Thymus (tissue), 14 donors: ENCODE results near the gene IFNA16. TPM values are rescaled to one million over a fixed set of nuclear protein-coding genes. Genes with fewer than 3 reads are reported as not detected.
"Not testable (repeated sequence)": the region's sequence is repeated elsewhere in the genome, so short reads cannot be mapped to it uniquely, and the experiment has no call there.

Experiments used
- DNase-seq, 9 donors: peaks; one replicate each; pipeline ENCODE4 v3.0.0-alpha.2; 2013; ENCODE audit warnings: low spot score in 9 of 9, low read depth in 6 of 9, missing footprints in 1 of 9
- H3K27ac ChIP-seq, 2 donors: one replicate each; pipeline ENCODE4 v1.5.1; 2013; ENCODE audit warnings: control low read depth in 1 of 2, low read depth in 1 of 2, low read length in 1 of 2, mild to moderate bottlenecking in 1 of 2, moderate library complexity in 1 of 2
- H3K27me3 ChIP-seq, 2 donors: one replicate each; pipeline ENCODE4 v1.5.1; 2013; ENCODE audit warnings: low read length in 1 of 2; ENCODE audit not compliant: control insufficient read depth in 2 of 2, insufficient read depth in 1 of 2
- H3K36me3 ChIP-seq, 2 donors: one replicate each; pipeline ENCODE4 v1.5.1; 2013; ENCODE audit warnings: low read length in 1 of 2, mild to moderate bottlenecking in 1 of 2, moderate library complexity in 1 of 2; ENCODE audit not compliant: control insufficient read depth in 2 of 2, insufficient read depth in 2 of 2
- H3K4me1 ChIP-seq, 2 donors: one replicate each; pipeline ENCODE4 v1.5.1; 2013; ENCODE audit warnings: low read length in 2 of 2; ENCODE audit not compliant: control insufficient read depth in 2 of 2, insufficient read depth in 2 of 2
- H3K4me3 ChIP-seq, 2 donors: one replicate each; pipeline ENCODE4 v1.5.1; 2013; ENCODE audit warnings: low read length in 2 of 2, control low read depth in 1 of 2, mild to moderate bottlenecking in 1 of 2
- H3K9me3 ChIP-seq, 2 donors: one replicate each; pipeline ENCODE4 v1.5.1; 2013; ENCODE audit warnings: low read length in 1 of 2, mild to moderate bottlenecking in 1 of 2; ENCODE audit not compliant: control insufficient read depth in 2 of 2, insufficient read depth in 1 of 2
- WGBS: extraction: QIAGEN DNeasy Blood & Tissue Kit; methylation state at CpG from one replicate; pipeline ENCODE4 v1.1.7; 2013; 5-methylcytosine and 5-hydroxymethylcytosine counted together
- long read RNA-seq, 10 donors: transcript quantifications; one replicate each; lab custom pipeline, GENCODE V29; 2026
- polyA plus RNA-seq: library from polyadenylated mRNA; stranded (reverse); fragments of 200-250 nt; gene quantifications from one replicate; pipeline ENCODE4 v1.2.3, GENCODE V29; 2013
- total RNA-seq: library from RNA; stranded (reverse); fragments of 120-200 nt; gene quantifications from one replicate; pipeline ENCODE4 v1.2.4, GENCODE V29; 2013
- donor health status: healthy.

Gene IFNA16
- total RNA-seq (not detected), polyA plus RNA-seq (not detected)
- long read RNA-seq, donor 1, result 0 reads
- long read RNA-seq, donor 2, result 0 reads
- long read RNA-seq, donor 3, result 0 reads
- long read RNA-seq, donor 4, result 0 reads
- long read RNA-seq, donor 5, result 0 reads
- long read RNA-seq, donor 6, result 0 reads
- long read RNA-seq, donor 7, result 0 reads
- long read RNA-seq, donor 8, result 0 reads
- long read RNA-seq, donor 9, result 0 reads
- long read RNA-seq, donor 10, result 0 reads

- H3K36me3 ChIP-seq, H3K4me3 ChIP-seq, H3K4me1 ChIP-seq, DNase-seq, H3K27ac ChIP-seq, H3K9me3 ChIP-seq, H3K27me3 ChIP-seq: not testable (repeated sequence)
- WGBS, result 87% methylated on average over 1 of the region's 1 CpG
Observed at GRCh38 chr9:21217211-21217610, at the start of gene IFNA16. TSS of gene IFNA16 (minus strand) at chr9:21217311. CDS start at chr9:21217305, 6 bp downstream.

GRCh38 chr9:21265421-21266189 lies 48.5 kb upstream of the IFNA16 start:
- H3K36me3 ChIP-seq, result no peaks in the 10 kb centered on the region
- no peak for DNase-seq
- H3K27ac ChIP-seq, result no peak overlapping the region
- no peaks in the 10 kb centered on the region for H3K9me3 ChIP-seq
- no peak overlapping the region for H3K4me3 ChIP-seq
- 93% methylated on average over 1 of the region's 1 CpG for WGBS
- peaks cover 0 to 3% of the 10 kb centered on the region in 2 donors for H3K4me1 ChIP-seq
- no peaks in the 10 kb centered on the region for H3K27me3 ChIP-seq

GRCh38 chr9:21255538-21256212 lies 38.6 kb upstream of the IFNA16 start:
- 66% methylated on average over 5 of the region's 5 CpGs for WGBS
- Histone ChIP-seq H3K9me3 (no peaks in the 10 kb centered on the region), H3K36me3 (no peaks in the 10 kb centered on the region), H3K4me3 (no peak overlapping the region), H3K4me1 (peaks cover 0 to 8% of the 10 kb centered on the region in 2 donors), H3K27ac (no peak overlapping the region), H3K27me3 (no peaks in the 10 kb centered on the region)
- DNase-seq, result peak in 1 of 9 donors; percentile 17

DNA sequence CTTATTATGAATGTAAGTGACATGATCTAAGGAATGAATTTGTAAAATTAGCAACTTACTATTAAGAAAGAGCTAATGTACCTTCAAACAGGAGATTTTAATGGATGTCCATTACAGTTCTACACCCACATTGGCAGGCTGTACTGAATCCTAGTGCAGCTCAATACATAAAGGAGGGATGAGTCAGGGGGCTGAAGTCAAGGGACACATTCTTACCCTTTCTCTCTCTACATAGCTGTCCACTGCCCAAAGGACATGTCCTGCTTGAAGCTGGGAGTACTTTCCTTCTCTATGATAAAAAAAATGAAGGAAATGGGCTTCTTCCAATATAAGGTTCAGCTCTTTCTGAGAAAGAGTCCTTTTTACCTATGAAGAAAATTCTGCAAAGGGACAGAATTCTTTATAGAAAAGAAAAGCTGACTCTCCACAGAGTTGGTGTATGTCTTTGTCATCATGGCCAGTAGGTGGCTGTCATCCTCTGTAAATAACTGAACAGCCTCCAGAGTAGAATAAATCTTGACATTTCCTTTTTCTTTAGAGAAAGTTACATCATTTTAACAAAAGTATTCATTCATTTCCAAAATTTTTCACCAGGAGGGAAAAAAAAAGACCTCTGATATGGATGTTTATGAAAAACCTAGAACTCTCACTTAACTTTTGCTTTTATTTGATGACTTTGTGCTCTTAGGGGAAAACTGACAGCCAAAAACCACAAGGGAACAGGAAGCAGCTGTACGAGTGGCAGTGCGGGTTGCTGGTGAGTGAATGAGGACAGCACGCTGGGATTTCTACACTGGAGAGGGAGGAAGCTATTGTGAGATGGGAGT lies 35.8 kb upstream of the IFNA16 start:
- H3K4me3 ChIP-seq, result no peak overlapping the region
- H3K27me3 ChIP-seq, result no peaks in the 10 kb centered on the region
- peak overlapping the region in 1 of 2 donors; percentile 52 for H3K27ac ChIP-seq
- peak in 8 of 9 donors; percentile 30 to 77 (median 42) for DNase-seq
- no peaks in the 10 kb centered on the region for H3K36me3 ChIP-seq
- H3K4me1 ChIP-seq, result peaks cover 0 to 8% of the 10 kb centered on the region in 2 donors
- 0% methylated on average over 3 of the region's 3 CpGs for WGBS
- no peaks in the 10 kb centered on the region for H3K9me3 ChIP-seq

- H3K4me1 ChIP-seq, result peaks cover 0 to 8% of the 10 kb centered on the region in 2 donors
- H3K4me3 ChIP-seq, result no peak overlapping the region
- H3K36me3 ChIP-seq, result no peaks in the 10 kb centered on the region
- H3K27ac ChIP-seq, result no peak overlapping the region
- no peaks in the 10 kb centered on the region for H3K27me3 ChIP-seq
- DNase-seq, result no peak
- no peaks in the 10 kb centered on the region for H3K9me3 ChIP-seq
- 96% methylated on average over 4 of the region's 4 CpGs for WGBS
Observed at GRCh38 chr9:21251638-21252037, 34.5 kb upstream of the IFNA16 start.

GRCh38 chr9:21251190-21251589 lies 34.1 kb upstream of the IFNA16 start:
- Histone ChIP-seq H3K4me1 (peaks cover 0 to 8% of the 10 kb centered on the region in 2 donors), H3K36me3 (no peaks in the 10 kb centered on the region), H3K9me3 (no peaks in the 10 kb centered on the region), H3K27ac (no peak overlapping the region), H3K4me3 (no peak overlapping the region), H3K27me3 (no peaks in the 10 kb centered on the region)
- 83% methylated on average over 1 of the region's 1 CpG for WGBS
- DNase-seq, result no peak

DNA sequence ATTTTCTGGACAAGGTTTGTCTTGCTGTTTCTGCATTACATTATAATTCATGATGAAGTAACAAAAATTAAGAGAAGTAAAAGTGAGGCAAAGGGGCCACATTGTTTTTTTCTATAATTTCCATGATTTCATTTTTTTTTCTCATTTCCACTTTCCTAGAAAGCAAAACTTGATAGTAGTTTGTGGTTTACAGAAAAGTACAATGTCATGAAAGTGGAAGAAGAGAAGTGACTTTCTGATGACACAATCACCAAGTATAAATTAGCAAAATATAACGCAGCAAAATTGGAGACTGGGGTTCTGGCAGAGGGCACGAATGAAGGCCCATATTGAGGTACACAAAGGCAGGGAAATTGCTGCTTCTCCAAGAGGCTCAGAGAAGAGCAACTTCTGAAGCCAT lies 27.7 kb upstream of the IFNA16 start:
- Histone ChIP-seq H3K27me3 (no peaks in the 10 kb centered on the region), H3K27ac (no peak overlapping the region), H3K4me3 (no peak overlapping the region), H3K9me3 (no peaks in the 10 kb centered on the region), H3K4me1 (peaks cover 0 to 2% of the 10 kb centered on the region in 2 donors), H3K36me3 (no peaks in the 10 kb centered on the region)
- no peak for DNase-seq
- 21% methylated on average over 2 of the region's 2 CpGs for WGBS

DNA sequence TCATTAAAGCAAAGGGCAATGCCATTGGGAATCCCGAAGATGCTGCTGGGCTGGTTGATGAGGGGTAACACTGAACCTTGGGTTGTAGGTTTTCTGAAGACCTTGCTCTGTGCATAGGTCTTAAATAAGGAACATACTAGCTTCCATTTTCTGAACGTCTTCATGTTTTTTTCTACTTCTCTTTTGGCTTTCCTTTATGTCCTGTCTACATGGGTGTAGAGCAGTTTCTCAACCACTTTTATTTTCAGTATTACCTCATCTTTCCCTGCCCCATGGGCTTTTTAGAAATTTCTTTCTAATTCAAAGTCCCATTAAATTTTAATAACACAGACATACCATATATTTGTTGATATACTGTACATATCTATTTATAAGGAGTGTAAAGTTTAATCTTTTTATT lies 22.8 kb upstream of the IFNA16 start, which contains the start of gene IFNA14:
Gene IFNA14, minus strand, starts transcription at position 95 of the 400 bp plus-strand sequence. Its CDS starts 70 bp downstream, at position 25.
- peaks cover 0 to under 1% of the 10 kb centered on the region in 2 donors for H3K4me1 ChIP-seq
- no peaks in the 10 kb centered on the region for H3K27me3 ChIP-seq
- 75% methylated on average over 2 of the region's 2 CpGs for WGBS
- H3K4me3 ChIP-seq, result no peak within 1 kb of the TSS
- no peak within 1 kb of the TSS for H3K27ac ChIP-seq
- H3K36me3 ChIP-seq, result no peaks in the 10 kb centered on the region
- no peak for DNase-seq
- no peaks in the 10 kb centered on the region for H3K9me3 ChIP-seq
